Measurements from ENCODE around the gene CHL1.

CHL1 gene

DNA sequence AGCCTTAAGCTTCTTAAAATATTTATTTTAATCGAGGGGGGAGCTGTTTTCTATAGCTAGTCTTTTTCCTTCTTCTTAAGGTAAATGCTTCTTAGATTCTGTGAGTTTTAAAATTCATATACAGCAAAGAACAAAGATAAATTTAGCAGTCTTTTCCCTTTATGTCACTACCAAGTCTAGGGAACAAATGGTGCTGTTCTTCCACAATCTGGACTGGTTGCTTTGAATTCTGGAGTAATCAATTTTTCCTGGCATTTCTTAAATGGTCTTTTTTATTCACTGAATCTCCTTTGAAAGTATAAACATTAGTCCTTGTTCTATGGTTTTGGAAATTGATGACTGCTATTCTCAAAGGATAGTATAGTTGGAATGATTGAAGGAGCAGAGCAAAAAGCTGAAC lies 82.8 kb downstream of the CHL1 start:
- no peak for DNase-seq

GRCh38 chr3:280681-281080 lies 84.1 kb downstream of the CHL1 start:
- DNase-seq = no peak

DNA sequence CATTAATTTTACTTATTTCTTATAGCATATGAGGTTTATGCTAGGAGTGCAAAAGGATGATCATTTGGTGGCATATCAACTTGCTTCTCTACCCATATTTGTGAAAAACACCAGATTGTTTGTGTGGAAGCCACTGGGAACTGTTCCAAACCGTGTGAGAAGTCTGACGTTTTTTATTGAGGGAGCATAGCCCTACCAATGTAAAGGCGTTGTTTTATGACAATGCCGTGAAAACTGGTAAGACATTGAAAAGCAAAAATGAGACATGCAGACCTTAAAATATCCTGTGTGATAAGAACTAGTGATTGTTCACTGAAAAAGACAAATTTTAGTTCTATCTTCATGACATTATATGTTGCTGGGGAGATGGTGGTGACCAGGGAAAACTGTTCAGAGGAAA lies 87.8 kb downstream of the CHL1 start:
- no peak for DNase-seq

- no peak for DNase-seq
Observed at GRCh38 chr3:288417-288816, 91.9 kb downstream of the CHL1 start.

- no peak for DNase-seq
Observed at GRCh38 chr3:291028-291427, 94.5 kb downstream of the CHL1 start.

DNA sequence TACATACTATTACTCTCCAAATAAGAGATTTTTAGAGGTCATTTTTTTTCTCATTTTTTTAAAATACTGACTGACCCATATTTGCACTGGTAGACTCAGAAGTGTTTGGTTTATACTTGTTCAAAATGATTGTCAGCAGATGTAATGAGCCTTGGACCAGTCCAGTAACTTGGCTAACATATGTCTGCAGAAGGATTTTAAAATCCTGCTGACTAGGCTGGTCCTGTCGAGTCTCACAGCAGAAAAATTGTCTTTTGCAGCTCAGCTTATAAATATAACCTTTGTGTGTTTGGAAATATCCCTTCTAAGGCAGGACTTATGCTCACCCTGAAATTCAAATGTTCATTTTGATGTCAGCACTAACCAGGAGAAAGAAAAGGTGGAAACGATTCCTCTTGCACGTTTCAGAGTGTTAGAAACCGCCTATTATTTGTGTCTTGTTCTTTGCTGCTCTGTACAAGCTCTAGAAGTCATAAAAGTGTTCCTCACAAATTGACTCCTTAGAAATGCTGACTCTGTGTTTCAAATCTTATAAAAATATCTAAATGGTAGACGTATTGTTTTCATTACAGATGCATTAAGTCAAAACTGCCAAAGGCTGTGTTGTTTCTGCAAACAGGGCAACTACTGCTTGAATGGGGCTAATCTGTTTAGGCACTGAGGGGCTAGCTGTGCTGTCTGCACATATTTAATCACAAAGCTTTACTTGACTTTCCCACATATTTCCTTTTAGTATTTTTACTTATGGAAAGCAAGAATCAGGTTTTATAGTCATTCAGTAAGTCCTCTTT lies 95.3 kb downstream of the CHL1 start:
- no peak for DNase-seq

DNA sequence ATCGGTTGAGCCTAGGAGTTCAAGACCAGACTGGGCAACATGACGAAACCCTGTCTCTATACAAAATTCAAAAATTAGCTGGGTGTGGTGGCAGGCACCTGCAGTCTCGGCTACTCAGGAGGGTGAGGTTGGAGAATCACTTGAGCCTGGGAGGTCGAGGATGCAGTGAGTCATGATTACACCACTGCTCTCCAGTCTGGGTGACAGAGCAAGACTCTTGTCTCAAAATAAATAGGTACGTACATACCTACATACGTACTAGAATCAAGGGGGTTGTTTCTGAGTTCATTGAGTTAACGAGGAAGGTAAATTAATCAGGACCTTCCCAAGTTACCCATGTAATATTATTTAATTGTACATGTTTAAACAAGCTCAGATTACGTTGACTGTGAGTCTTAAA lies 97.5 kb downstream of the CHL1 start:
- no peak for DNase-seq

DNA sequence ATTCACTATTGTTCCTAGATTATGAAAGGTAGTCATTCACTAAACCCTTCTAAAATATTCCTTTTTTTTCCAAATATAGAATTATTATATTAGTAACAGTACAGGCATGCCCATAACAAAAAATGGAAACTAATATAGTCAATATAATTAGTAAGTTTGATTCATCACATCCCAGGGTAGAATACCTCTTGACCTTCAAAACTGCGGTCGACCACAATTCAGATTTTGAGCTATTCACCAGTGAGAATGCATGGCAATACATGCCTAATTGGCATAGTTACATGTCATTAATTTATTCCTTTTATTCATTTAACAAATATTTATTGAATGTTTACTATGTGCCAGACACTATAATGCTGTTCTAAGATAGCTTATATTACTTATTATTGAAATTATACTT lies 98.0 kb downstream of the CHL1 start:
- DNase-seq = no peak

GRCh38 chr3:295166-295565 lies 98.6 kb downstream of the CHL1 start:
- no peak for DNase-seq

DNA sequence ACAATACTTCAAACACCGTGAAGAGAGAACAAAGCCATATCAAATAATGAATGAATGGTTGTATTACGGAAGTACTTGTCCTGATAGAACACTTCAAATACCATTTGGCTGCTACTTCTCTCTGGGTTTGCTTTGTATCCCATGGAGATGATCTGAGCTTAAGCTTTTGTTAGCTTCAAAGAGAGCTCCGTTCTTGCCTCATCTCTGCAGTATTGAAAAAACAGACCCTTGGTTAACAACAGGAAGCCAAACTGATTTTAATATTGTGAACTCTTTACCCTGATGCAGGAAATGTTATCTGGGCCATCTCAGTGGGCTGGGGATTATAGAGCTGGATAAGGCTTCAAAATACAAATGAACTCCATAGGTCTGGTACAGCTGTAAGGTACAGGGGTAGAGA lies 101.0 kb downstream of the CHL1 start:
- DNase-seq = peak; percentile 73

- DNase-seq = peak; percentile 19
Observed at GRCh38 chr3:299590-300301, 103.2 kb downstream of the CHL1 start.

- no peak for DNase-seq
Observed at GRCh38 chr3:307182-307581, 110.6 kb downstream of the CHL1 start.

- DNase-seq = no peak
Observed at GRCh38 chr3:308597-309321, 112.2 kb downstream of the CHL1 start.

GRCh38 chr3:312160-312733 lies 115.7 kb downstream of the CHL1 start:
- no peak for DNase-seq

DNA sequence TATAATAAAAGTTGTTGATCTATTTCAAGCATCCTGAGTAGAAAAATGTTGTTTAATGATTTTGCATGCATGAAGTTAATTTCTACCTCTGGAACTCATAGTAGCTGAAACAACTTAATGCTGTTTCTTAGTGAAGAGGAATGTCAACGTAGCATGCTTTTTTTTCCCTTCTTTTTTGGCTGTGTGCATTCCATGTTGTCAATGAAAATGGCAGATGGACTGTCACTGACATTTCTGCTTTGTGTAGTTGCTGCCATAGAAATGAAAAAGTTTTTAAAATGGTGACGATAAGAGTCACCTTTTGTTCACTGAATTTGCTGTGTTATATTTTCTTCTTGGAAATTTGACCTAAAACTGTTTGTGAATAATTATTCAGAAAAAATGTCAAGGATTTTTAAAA lies 116.3 kb downstream of the CHL1 start:
- no peak for DNase-seq

- no peak for DNase-seq
Observed at GRCh38 chr3:317012-317411, 120.4 kb downstream of the CHL1 start.

GRCh38 chr3:318903-319302 lies 122.3 kb downstream of the CHL1 start:
- no peak for DNase-seq

- DNase-seq = no peak
Observed at GRCh38 chr3:324423-324822, 127.9 kb downstream of the CHL1 start.

GRCh38 chr3:325495-325894 lies 128.9 kb downstream of the CHL1 start:
- DNase-seq = no peak

- DNase-seq = no peak
Observed at GRCh38 chr3:330494-331115, 134.0 kb downstream of the CHL1 start.

DNA sequence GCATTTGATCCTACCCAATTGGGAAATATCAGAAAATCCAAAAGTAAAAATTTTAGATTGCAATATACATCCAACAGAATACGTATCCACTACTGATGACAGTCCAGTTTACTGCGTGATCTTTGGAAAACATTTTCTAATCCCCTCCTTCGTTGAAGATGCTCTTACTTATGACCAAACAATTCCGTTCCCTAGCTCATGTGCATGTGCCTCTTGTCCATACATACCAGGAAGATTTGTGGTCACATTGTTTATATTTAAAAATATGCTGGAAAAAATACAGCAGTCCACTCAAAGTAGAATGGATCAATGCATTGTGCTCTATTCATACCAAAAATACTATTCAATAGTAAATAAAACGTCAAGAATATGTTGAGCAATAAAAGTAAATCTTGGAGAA lies 135.3 kb downstream of the CHL1 start:
- no peak for DNase-seq

GRCh38 chr3:332701-333100 lies 136.1 kb downstream of the CHL1 start:
- no peak for DNase-seq

DNA sequence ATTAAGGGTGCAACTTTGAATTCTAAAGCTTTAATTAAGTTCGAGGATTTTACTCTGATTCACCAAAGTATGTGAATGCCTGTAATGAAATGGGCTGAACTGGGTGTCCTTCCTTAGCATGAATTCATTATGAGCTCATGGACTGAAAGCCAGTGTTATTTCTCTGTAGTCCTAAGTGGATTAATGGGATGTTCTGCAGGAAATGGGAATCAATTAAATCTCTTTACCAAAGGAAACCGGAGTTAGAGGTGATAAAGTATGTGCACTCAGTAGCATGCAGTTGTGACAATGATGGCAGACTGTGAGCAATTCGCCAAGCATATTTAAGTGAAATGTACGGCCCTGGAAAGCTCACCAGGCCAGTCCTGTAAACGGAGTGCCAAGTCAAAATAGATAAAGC lies 138.7 kb downstream of the CHL1 start:
- DNase-seq = no peak
